ENCODE measurements around the gene OR2L3. TPM values are rescaled to one million over a fixed set of nuclear protein-coding genes. Genes with fewer than 3 reads are reported as not detected.

Gene OR2L3
- total and polyA plus RNA-seq, 2 of the 4 experiments (the other 2 are of a cell fraction): not detected

DNA sequence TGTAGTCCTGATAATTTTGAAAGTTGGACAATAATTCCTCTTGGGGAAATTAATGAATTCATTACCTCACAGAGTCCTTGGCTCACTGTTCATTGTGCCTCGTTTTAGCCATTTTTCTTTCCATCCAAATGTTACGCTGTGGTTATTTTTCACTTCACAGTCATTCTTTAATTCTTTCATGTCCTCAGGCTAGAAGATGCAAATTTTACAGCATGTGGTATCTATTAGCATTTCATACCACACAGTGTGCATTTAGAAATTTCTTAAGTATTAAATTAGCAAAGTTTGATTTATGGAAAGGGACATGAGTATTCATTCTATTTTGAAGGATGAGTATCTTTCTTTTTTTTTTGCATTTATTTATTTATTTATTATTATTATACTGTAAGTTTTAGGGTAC lies 18.4 kb downstream of the OR2L3 start:
- BruUV-seq (replicated peaks): no TSS peak
- no peak overlapping the region for H2BK5ac ChIP-seq (ENCODE audit: low read depth, low read length, poor library complexity, severe bottlenecking)
- no peaks in the 10 kb centered on the region for H4K20me1 ChIP-seq (ENCODE audit: insufficient read depth, low read length)
- H3K56ac ChIP-seq (ENCODE audit: extremely low read depth, insufficient read depth, low read length): no peak overlapping the region
- in situ Hi-C loops (cut with MboI; ENCODE audit: low sequenced_read_pairs) (no loop called here), dilution Hi-C loops (cut with HindIII; ENCODE audit: low sequenced_read_pairs, unreplicated experiment) (no loop called here), intact Hi-C loops (cut with micrococcal nuclease) (no loop called here)
- H3K14ac ChIP-seq (replicated peaks; ENCODE audit: low read depth, low read length): no peak overlapping the region
- no CpG with 5 or more reads among the region's 2 CpGs for WGBS, 2 experiments (ENCODE audit: extremely low coverage in 2 of 2, insufficient read length in 1 of 2)
- H3K27ac ChIP-seq (ENCODE audit: insufficient read depth, low read length): no peak overlapping the region
- H2BK15ac ChIP-seq (ENCODE audit: low read depth, low read length): no peak overlapping the region
- no peak overlapping the region for H2BK20ac ChIP-seq (ENCODE audit: low read depth, low read length)
- H2AK5ac ChIP-seq (ENCODE audit: low read depth, low read length): no peak overlapping the region
- H3K4ac ChIP-seq (ENCODE audit: low read depth, low read length): no peak overlapping the region
- no peak overlapping the region for H2BK120ac ChIP-seq (ENCODE audit: low read depth, low read length)
- no peak for ATAC-seq (ENCODE audit: low read depth)
- H2AK9ac ChIP-seq (replicated peaks; ENCODE audit: low read depth, low read length, poor library complexity): no peak overlapping the region
- no peaks in the 10 kb centered on the region for H3K36me3 ChIP-seq (ENCODE audit: control insufficient read depth, insufficient read depth, low read length)
- no peak overlapping the region for H3K9ac ChIP-seq (ENCODE audit: low read depth, low read length)
- no peak overlapping the region for H3K18ac ChIP-seq (ENCODE audit: low read depth, low read length)
- H3K23ac ChIP-seq (ENCODE audit: low read depth, low read length): no peak overlapping the region
- no peak overlapping the region for H4K91ac ChIP-seq (ENCODE audit: insufficient read depth, low read depth, low read length)
- H3K9me1 ChIP-seq (ENCODE audit: insufficient read depth, low read length): no peaks in the 10 kb centered on the region
- H3K27me3 ChIP-seq (ENCODE audit: control insufficient read depth, insufficient read depth, low read length): no peaks in the 10 kb centered on the region
- ChIA-PET POLR2A (ENCODE audit: unreplicated experiment) (no interaction called here), CTCF (no interaction called here)
- H4K5ac ChIP-seq (ENCODE audit: low read depth, low read length): no peak overlapping the region
- H3K4me2 ChIP-seq (ENCODE audit: low read depth, low read length): no peak overlapping the region
- H4K8ac ChIP-seq (ENCODE audit: low read depth in 2 of 2, low read length in 2 of 2): no peak overlapping the region
- no peak overlapping the region for H3K4me3 ChIP-seq (ENCODE audit: insufficient read depth, low read depth, low read length)
- no peak overlapping the region for H2AFZ ChIP-seq (replicated peaks; ENCODE audit: low read length, poor library complexity)
- no peaks in the 10 kb centered on the region for H3K4me1 ChIP-seq (ENCODE audit: control insufficient read depth, insufficient read depth, low read length)
- TF ChIP-seq MAZ (IDR thresholded peaks at IDR 0.05; ENCODE audit: borderline replicate concordance, low read depth, low read length): no peak
- no peak for TF ChIP-seq RFX5 (IDR thresholded peaks at IDR 0.05; ENCODE audit: low read depth, low read length)
- no peak for TF ChIP-seq FOS (IDR thresholded peaks at IDR 0.05; ENCODE audit: low read depth, low read length)
- no peak for TF ChIP-seq BHLHE40 (IDR thresholded peaks at IDR 0.05; ENCODE audit: low read depth, low read length)
- no peak for TF ChIP-seq RCOR1 (IDR thresholded peaks at IDR 0.05; ENCODE audit: insufficient replicate concordance, low read length)
- TF ChIP-seq SMC3 (IDR thresholded peaks at IDR 0.05; ENCODE audit: low read depth, low read length): no peak
- no peak for TF ChIP-seq MXI1 (IDR thresholded peaks at IDR 0.05; ENCODE audit: borderline replicate concordance, low read depth, low read length)
- no peak for TF ChIP-seq CTCF (conservative IDR thresholded peaks at IDR 0.05; ENCODE audit: low read depth, low read length)
- peaks cover 4% of the 10 kb centered on the region for H3K9me3 ChIP-seq (ENCODE audit: control insufficient read depth, insufficient read depth, low read length)
- DNase-seq: no peak
- H3K79me1 ChIP-seq (ENCODE audit: low read depth in 1 of 2, low read length in 2 of 2): no peaks in the 10 kb centered on the region

All from IMR-90 (cell line).